ENCODE results near the gene NEMP1. TPM values are rescaled to one million over a fixed set of nuclear protein-coding genes. Genes with fewer than 3 reads are reported as not detected.

Gene NEMP1
- total RNA-seq, 2 experiments from 2014 or later = 7.2 to 9.9 TPM

- Histone ChIP-seq H3K36me3 (ENCODE audit: insufficient read depth, low read length) (no peaks in the 10 kb centered on the region), H3K27ac (ENCODE audit: low read depth in 1 of 2, low read length in 2 of 2) (no peak within 1 kb of the TSS), H3K4me3 (ENCODE audit: low read length) (no peak within 1 kb of the TSS), H3K4me1 (ENCODE audit: insufficient read depth, low read length) (peaks cover 28% of the 10 kb centered on the region), H3K9me3 (ENCODE audit: control insufficient read depth in 1 of 2, insufficient read depth in 1 of 2, low read length in 2 of 2) (no peaks in the 10 kb centered on the region), H3K27me3 (ENCODE audit: control insufficient read depth in 1 of 2, insufficient read depth in 2 of 2, low read length in 2 of 2) (no peaks in the 10 kb centered on the region)
- ChIA-PET POLR2A (no interaction called here), CTCF (interaction anchor here (2.3 kb wide), 1 partner anchor 11 kb away, joined by 7 read pairs; no protein-coding TSS in a partner anchor)
- Mint-ChIP-seq H3K4me3 (no peak within 1 kb of the TSS), H3K4me1 (ENCODE audit: low read depth) (peaks cover 49% of the 10 kb centered on the region), H3K27ac (no peak within 1 kb of the TSS), H3K36me3 (ENCODE audit: low read depth) (no peaks in the 10 kb centered on the region), H3K9me3 (no peaks in the 10 kb centered on the region), H3K27me3 (no peaks in the 10 kb centered on the region)
- DNase-seq (no peak), ATAC-seq (ENCODE audit: poor library complexity) (no peak)
- intact Hi-C loops (cut with DNase I, micrococcal nuclease) = no loop called here
- TF ChIP-seq, protein P1, sequence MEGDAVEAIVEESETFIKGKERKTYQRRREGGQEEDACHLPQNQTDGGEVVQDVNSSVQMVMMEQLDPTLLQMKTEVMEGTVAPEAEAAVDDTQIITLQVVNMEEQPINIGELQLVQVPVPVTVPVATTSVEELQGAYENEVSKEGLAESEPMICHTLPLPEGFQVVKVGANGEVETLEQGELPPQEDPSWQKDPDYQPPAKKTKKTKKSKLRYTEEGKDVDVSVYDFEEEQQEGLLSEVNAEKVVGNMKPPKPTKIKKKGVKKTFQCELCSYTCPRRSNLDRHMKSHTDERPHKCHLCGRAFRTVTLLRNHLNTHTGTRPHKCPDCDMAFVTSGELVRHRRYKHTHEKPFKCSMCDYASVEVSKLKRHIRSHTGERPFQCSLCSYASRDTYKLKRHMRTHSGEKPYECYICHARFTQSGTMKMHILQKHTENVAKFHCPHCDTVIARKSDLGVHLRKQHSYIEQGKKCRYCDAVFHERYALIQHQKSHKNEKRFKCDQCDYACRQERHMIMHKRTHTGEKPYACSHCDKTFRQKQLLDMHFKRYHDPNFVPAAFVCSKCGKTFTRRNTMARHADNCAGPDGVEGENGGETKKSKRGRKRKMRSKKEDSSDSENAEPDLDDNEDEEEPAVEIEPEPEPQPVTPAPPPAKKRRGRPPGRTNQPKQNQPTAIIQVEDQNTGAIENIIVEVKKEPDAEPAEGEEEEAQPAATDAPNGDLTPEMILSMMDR (IDR thresholded peaks at IDR 0.05) = no peak
Measured at GRCh38 chr12:57016348-57016747, 62.2 kb downstream of the NEMP1 start, which contains the start of gene TAC3. Gene TAC3 (minus strand): TSS chr12:57016529. CDS start chr12:57015797, 732 bp downstream.

DNA sequence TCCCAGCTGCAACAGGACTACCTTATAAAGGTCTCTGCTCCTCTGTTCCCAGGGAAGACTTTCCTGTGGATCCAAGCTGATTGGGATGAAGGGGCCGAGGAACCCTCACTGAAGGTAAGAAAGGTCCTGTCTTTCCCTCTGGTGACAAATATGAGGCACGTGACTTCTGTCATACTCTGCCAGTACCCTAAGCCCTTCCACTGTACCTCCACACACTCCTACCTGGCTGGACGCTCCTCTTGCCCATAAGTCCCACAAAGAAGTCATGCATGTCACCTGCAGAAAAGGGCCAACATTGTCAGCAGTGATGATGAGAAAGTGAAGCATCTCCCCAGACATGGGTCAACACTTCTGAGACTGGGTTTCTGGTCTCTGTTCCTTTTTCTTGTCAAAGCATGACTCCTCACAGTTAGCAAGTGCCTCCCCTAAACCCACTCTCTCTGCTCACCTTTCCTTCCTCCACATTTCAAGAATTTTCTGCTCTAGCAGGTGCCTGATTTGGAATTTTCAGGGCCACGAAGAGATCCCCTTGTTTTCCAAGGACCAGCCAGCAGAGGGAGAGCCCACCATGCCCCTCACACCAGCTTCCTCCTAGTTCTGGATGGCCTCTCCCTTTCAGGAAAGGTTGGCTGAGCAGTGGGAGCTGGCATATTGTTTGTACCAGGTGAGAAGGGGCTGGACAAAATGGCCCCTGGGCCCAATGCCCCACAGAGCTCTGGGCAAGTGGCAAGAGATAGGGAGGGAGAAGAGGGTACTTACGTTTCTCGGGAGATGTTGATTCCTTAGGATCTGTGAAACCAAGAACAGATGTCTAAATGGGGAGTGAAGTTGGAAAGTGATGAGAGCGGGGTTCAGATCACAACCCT, 65.8 kb downstream of the NEMP1 start:
- CTCF ChIA-PET = no interaction called here
- no peak overlapping the region for H3K4me3 Mint-ChIP-seq

More for the DNA sequence above, 65.8 kb downstream of the NEMP1 start:
- ATAC-seq (ENCODE audit: poor library complexity) = no peak
- no peaks in the 10 kb centered on the region for H3K27me3 ChIP-seq (ENCODE audit: control insufficient read depth in 1 of 2, insufficient read depth in 2 of 2, low read length in 2 of 2)
- no peaks in the 10 kb centered on the region for H3K36me3 Mint-ChIP-seq (ENCODE audit: low read depth)
- H3K36me3 ChIP-seq (ENCODE audit: insufficient read depth, low read length) = no peaks in the 10 kb centered on the region
- H3K4me1 Mint-ChIP-seq (ENCODE audit: low read depth) = peaks cover 51% of the 10 kb centered on the region
- H3K27ac Mint-ChIP-seq = peak overlapping the region; percentile 47
- no peak overlapping the region for H3K4me3 ChIP-seq (ENCODE audit: low read length)
- TF ChIP-seq, protein P1 (IDR thresholded peaks at IDR 0.05) = no peak
- POLR2A ChIA-PET = interaction anchor here (1.0 kb wide), 1 partner anchor 99 kb away, joined by 3 read pairs; the partner anchor contains the start of gene STAT6
- DNase-seq = no peak
- H3K9me3 ChIP-seq (ENCODE audit: control insufficient read depth in 1 of 2, insufficient read depth in 1 of 2, low read length in 2 of 2) = no peaks in the 10 kb centered on the region
- no peak overlapping the region for H3K27ac ChIP-seq (ENCODE audit: low read depth in 1 of 2, low read length in 2 of 2)
- H3K27me3 Mint-ChIP-seq = no peaks in the 10 kb centered on the region
- intact Hi-C loops (cut with DNase I, micrococcal nuclease) = no loop called here
- H3K9me3 Mint-ChIP-seq = no peaks in the 10 kb centered on the region
- H3K4me1 ChIP-seq (ENCODE audit: insufficient read depth, low read length) = peaks cover 27% of the 10 kb centered on the region
